K562 (cell line): ENCODE data around the gene NPM3. TPM values are rescaled to one million over a fixed set of nuclear protein-coding genes. Genes with fewer than 3 reads are reported as not detected.

Source experiments
- ATF7 ChIP-seq: fragments of 450-650 bp; IDR thresholded peaks from 2 replicates; pipeline ENCODE4 v1.7.1; 2014; ENCODE audit warnings: mild to moderate bottlenecking, moderate library complexity
- BACH1 ChIP-seq: fragments of 200-800 bp; sonication (Bioruptor generic); IDR thresholded peaks from 2 replicates; pipeline ENCODE4 v1.6.1; 2016; ENCODE audit warnings: missing genetic modification characterization, missing compliant biosample characterization
- CBFB ChIP-seq: sonication (generic); formaldehyde crosslinking; IDR thresholded peaks from 2 replicates; pipeline ENCODE4 v1.4.0; 2020; ENCODE audit warnings: mild to moderate bottlenecking, missing genetic modification reagents
- CBX3 ChIP-seq, 2 experiments: IDR thresholded peaks; 1 replicate in 1 of 2; 2 replicates in 1 of 2; pipeline ENCODE4 v1.6.1; 2012; ENCODE audit warnings: inconsistent platforms in 2 of 2, low read length in 2 of 2, borderline replicate concordance in 1 of 2, control low read depth in 1 of 2
- CREBBP ChIP-seq: IDR thresholded peaks from one replicate; pipeline ENCODE4 v1.6.1; 2012; ENCODE audit warnings: low read depth, mild to moderate bottlenecking, control low read depth, inconsistent platforms, low read length
- CREM ChIP-seq: IDR thresholded peaks from 2 replicates; pipeline ENCODE4 v1.6.1; 2014; ENCODE audit warnings: antibody characterized with exemption, low read depth
- CTBP1 ChIP-seq: fragments of 450-650 bp; IDR thresholded peaks from 2 replicates; pipeline ENCODE4 v1.6.1; 2016; ENCODE audit warnings: borderline replicate concordance
- ELK3 ChIP-seq: fragments of 450-650 bp; formaldehyde crosslinking; IDR thresholded peaks from 2 replicates; pipeline ENCODE4 v1.4.0; 2020; ENCODE audit warnings: mild to moderate bottlenecking
- HMG20B ChIP-seq: fragments of 250-450 bp; sonication (Bioruptor Pico); IDR thresholded peaks from 2 replicates; pipeline ENCODE4 v1.5.0; 2021; ENCODE audit warnings: mild to moderate bottlenecking
- HOMEZ ChIP-seq: fragments of 250-450 bp; sonication (Bioruptor Pico); IDR thresholded peaks from 2 replicates; pipeline ENCODE4 v1.4.0; 2020; ENCODE audit warnings: mild to moderate bottlenecking, moderate library complexity
- ILF3 ChIP-seq: fragments of 450-650 bp; IDR thresholded peaks from 2 replicates; pipeline ENCODE4 v1.6.1; 2018; ENCODE audit warnings: antibody characterized with exemption, mild to moderate bottlenecking, moderate library complexity, borderline replicate concordance
- MTA1 ChIP-seq: fragments of 450-650 bp; IDR thresholded peaks from 2 replicates; pipeline ENCODE4 v1.6.1; 2017; ENCODE audit warnings: borderline replicate concordance
- NCOR1 ChIP-seq: fragments of 450-650 bp; IDR thresholded peaks from 2 replicates; pipeline ENCODE4 v1.6.1; 2016; ENCODE audit warnings: mild to moderate bottlenecking, moderate library complexity
- NFIX ChIP-seq: fragments of 250-450 bp; sonication (Bioruptor Pico); IDR thresholded peaks from 2 replicates; pipeline ENCODE4 v1.4.0; 2020; ENCODE audit warnings: low read depth, mild to moderate bottlenecking, moderate library complexity
- NR2C1 ChIP-seq, 2 experiments: fragments of 450-650 bp; IDR thresholded peaks; 2 replicates each; pipeline ENCODE4 v1.6.1; 2017; ENCODE audit warnings: mild to moderate bottlenecking in 2 of 2, antibody characterized with exemption in 1 of 2, inconsistent platforms in 1 of 2, missing compliant biosample characterization in 1 of 2, missing genetic modification characterization in 1 of 2
- SFPQ ChIP-seq: fragments of 200-400 bp; formaldehyde crosslinking; IDR thresholded peaks from 2 replicates; pipeline ENCODE4 v1.6.1; 2017; ENCODE audit warnings: mild to moderate bottlenecking, low read depth, low read length, moderate library complexity
- SMARCA5 ChIP-seq: fragments of 450-650 bp; IDR thresholded peaks from 2 replicates; pipeline ENCODE4 v1.6.1; 2016
- SNAPC5 ChIP-seq: fragments of 250-450 bp; sonication (Bioruptor Pico); IDR thresholded peaks from 2 replicates; pipeline ENCODE4 v1.8.0; 2021; ENCODE audit warnings: moderate library complexity, mild to moderate bottlenecking, inconsistent platforms
- SNRNP70 ChIP-seq: fragments of 200-400 bp; formaldehyde crosslinking; optimal IDR thresholded peaks from 2 replicates; pipeline ENCODE3; 2017; ENCODE audit warnings: low read depth, low read length
- SREBF2 ChIP-seq: sonication (generic); formaldehyde crosslinking; IDR thresholded peaks from 2 replicates; pipeline ENCODE4 v1.4.0; 2020; ENCODE audit warnings: mild to moderate bottlenecking, missing genetic modification reagents
- VEZF1 ChIP-seq: fragments of 200-800 bp; sonication (Bioruptor generic); IDR thresholded peaks from 2 replicates; pipeline ENCODE4 v1.6.1; 2017; ENCODE audit warnings: missing genetic modification characterization, missing compliant biosample characterization
- ZNF12 ChIP-seq: sonication (generic); formaldehyde crosslinking; IDR thresholded peaks from 2 replicates; pipeline ENCODE4 v1.4.0; 2020; ENCODE audit warnings: mild to moderate bottlenecking, missing genetic modification reagents
- ZNF174 ChIP-seq: fragments of 250-450 bp; sonication (Bioruptor Pico); IDR thresholded peaks from 2 replicates; pipeline ENCODE4 v1.4.0; 2020; ENCODE audit warnings: mild to moderate bottlenecking
- ZNF324 ChIP-seq: fragments of 250-450 bp; sonication (Bioruptor Pico); IDR thresholded peaks from 2 replicates; pipeline ENCODE4 v1.4.0; 2020; ENCODE audit warnings: mild to moderate bottlenecking
- ZNF431 ChIP-seq: sonication (generic); formaldehyde crosslinking; IDR thresholded peaks from 2 replicates; pipeline ENCODE4 v1.8.0; 2022; ENCODE audit warnings: mild to moderate bottlenecking, missing genetic modification reagents
- ZNF561 ChIP-seq: fragments of 450-650 bp; formaldehyde crosslinking; conservative IDR thresholded peaks from 2 replicates; pipeline ENCODE4 v1.4.0; 2020; ENCODE audit warnings: mild to moderate bottlenecking, moderate library complexity
- polyA plus RNA-seq, 8 experiments: library from polyadenylated mRNA; depleted of rRNA in 4 of 8; stranded (reverse) in 5 of 8; unstranded in 3 of 8; fragments of >200 nt; fragmentation: Nextera tagmentation in 2 of 8; fragmentation: Illumina TruSeq in 1 of 8; extraction: Ambion mirVana in 2 of 8; extraction: Trizol in 1 of 8; gene quantifications; 2 replicates each; pipeline versions ENCODE4 v1.2.1 to v1.2.3, GENCODE V29; 2011 to 2014; ENCODE audit warnings: inconsistent platforms in 1 of 8, missing spikeins in 1 of 8
- total RNA-seq, 7 experiments: library from RNA; depleted of rRNA in 6 of 7; stranded (reverse); fragments of >200 nt in 6 of 7; fragmentation: Illumina TruSeq in 2 of 7; extraction: Trizol in 2 of 7; gene quantifications; 2 replicates each; pipeline versions ENCODE4 v1.2.1 to v1.2.3, GENCODE V29; 2011 to 2021; ENCODE audit warnings: low replicate concordance in 1 of 7

The NPM3 gene
- total and polyA plus RNA-seq, 9 of the 15 experiments (the other 6 are each of a cell fraction or from before 2014, with no cell fraction given) = 15.2 to 239 (median 114) TPM

- TF ChIP-seq HOMEZ (CRISPR knock-in tag) (no peak), ZNF561 (no peak), ATF7 (peak; percentile 59), SMARCA5 (no peak), NR2C1 (IDR thresholded peaks at IDR 0.05) (no peak), NR2C1 (tag; IDR thresholded peaks at IDR 0.05) (peak; percentile 51), SFPQ (no peak), CREBBP (no peak), NFIX (CRISPR knock-in tag) (no peak), ZNF12 (CRISPR knock-in tag) (no peak), SNAPC5 (CRISPR knock-in tag) (no peak), ILF3 (no peak), VEZF1 (CRISPR knock-in tag) (peak; percentile 28; the same call in 1 of the 2 replicates), ELK3 (no peak), NCOR1 (peak; percentile 79), MTA1 (0 out of 2 replicates have a peak, but pooled peaks have one; percentile 26), CBX3 (IDR thresholded peaks at IDR 0.05; ENCODE audit: borderline replicate concordance in 1 of 2, low read length in 2 of 2) (peak in 1 of 2 experiments; percentile 51; a peak in 1 of 3 replicates), HMG20B (CRISPR knock-in tag) (no peak), BACH1 (no peak), SREBF2 (no peak), ZNF431 (no peak), SNRNP70 (no peak), CREM (peak; percentile 68; the same call in 1 of the 2 replicates), CBFB (no peak), ZNF324 (CRISPR knock-in tag) (no peak), CTBP1 (peak; percentile 83), ZNF174 (CRISPR knock-in tag) (no peak)
These were observed 41.5 kb upstream of the NPM3 start (continued) for GRCh38 chr10:101824736-101825135.
